GM13977 (cell line): ENCODE measurements around the gene CCDC91.

Experiments used
- DNase-seq: peaks from one replicate; pipeline ENCODE4 v3.0.0; 2012; ENCODE audit warnings: low spot score
- in situ Hi-C: fragments of 300-500 bp; cut with MboI; formaldehyde crosslinking; loops from one replicate; pipeline ENCODE4 v1.12.0; 2022; ENCODE audit warnings: low sequenced_read_pairs, low pct_unique_long_range_greater_than_20kb, mixed read lengths, inconsistent platforms; ENCODE audit not compliant: unreplicated experiment
- TF ChIP-seq, protein P1 (sequence below): IDR thresholded peaks from 2 replicates; pipeline ENCODE4 v1.5.1; 2012; ENCODE audit warnings: mild to moderate bottlenecking, control low read depth; ENCODE audit not compliant: insufficient read depth; ENCODE audit errors: extremely low read depth, missing control alignments

The CCDC91 gene

DNA sequence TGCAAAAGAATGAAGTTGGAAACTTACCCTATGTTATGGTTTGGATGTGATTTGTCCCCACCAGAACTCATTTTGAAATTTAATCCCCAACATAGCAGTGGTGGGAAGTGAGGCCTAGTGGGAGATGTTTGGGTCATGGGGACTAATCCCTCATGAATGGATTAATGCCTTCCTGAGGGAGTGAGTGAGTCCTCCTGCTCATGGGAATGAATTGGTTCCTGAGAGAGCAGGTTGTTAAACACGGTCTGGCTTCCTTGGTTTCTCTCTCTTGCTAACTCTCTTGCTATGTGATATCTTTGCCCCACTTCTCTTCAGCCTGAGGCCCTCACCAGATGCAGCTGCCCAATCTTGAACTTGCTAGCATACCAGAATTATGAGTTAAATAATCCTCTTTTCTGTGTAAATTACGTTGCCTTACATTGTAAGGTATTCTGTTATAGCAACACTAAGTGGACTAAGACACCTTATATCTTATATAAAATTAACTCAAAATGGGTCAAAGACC lies 22.2 kb upstream of the CCDC91 start:
- TF ChIP-seq, protein P1, sequence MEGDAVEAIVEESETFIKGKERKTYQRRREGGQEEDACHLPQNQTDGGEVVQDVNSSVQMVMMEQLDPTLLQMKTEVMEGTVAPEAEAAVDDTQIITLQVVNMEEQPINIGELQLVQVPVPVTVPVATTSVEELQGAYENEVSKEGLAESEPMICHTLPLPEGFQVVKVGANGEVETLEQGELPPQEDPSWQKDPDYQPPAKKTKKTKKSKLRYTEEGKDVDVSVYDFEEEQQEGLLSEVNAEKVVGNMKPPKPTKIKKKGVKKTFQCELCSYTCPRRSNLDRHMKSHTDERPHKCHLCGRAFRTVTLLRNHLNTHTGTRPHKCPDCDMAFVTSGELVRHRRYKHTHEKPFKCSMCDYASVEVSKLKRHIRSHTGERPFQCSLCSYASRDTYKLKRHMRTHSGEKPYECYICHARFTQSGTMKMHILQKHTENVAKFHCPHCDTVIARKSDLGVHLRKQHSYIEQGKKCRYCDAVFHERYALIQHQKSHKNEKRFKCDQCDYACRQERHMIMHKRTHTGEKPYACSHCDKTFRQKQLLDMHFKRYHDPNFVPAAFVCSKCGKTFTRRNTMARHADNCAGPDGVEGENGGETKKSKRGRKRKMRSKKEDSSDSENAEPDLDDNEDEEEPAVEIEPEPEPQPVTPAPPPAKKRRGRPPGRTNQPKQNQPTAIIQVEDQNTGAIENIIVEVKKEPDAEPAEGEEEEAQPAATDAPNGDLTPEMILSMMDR = no peak
- in situ Hi-C loops = no loop called here
- no peak for DNase-seq

DNA sequence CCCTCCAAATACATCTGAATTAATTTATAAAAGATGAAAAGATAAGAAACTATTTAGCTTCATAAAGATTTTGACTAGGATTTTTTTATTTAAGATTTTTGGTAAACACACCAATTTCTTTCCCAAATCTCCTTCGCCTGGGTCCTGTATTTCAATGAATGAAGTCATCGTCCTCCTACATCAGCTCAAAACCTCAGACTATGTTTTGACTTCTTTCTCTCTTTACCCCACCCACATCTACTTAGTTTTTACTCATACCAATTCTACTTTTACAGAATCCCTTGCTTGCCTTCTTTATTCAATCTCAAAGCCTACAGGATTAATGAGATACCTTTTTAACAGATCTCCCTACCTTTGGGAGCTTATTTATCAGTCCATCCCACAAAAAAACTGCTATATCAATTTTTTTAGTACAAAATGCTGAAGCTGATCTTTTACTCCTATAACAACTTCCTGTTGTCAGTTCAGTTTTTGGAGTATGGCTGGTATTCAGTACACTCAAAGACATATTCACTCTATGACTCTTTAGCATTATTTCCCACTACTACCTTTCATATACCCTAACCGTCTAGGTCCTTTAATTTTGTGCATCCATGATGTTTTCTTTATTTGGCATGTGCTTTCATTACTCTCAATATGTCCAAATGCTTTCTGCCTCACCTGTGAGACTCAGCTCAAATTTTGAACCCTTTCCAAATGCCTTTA lies 18.7 kb upstream of the CCDC91 start:
- no peak for DNase-seq
- TF ChIP-seq, protein P1 = no peak
- in situ Hi-C loops = no loop called here

DNA sequence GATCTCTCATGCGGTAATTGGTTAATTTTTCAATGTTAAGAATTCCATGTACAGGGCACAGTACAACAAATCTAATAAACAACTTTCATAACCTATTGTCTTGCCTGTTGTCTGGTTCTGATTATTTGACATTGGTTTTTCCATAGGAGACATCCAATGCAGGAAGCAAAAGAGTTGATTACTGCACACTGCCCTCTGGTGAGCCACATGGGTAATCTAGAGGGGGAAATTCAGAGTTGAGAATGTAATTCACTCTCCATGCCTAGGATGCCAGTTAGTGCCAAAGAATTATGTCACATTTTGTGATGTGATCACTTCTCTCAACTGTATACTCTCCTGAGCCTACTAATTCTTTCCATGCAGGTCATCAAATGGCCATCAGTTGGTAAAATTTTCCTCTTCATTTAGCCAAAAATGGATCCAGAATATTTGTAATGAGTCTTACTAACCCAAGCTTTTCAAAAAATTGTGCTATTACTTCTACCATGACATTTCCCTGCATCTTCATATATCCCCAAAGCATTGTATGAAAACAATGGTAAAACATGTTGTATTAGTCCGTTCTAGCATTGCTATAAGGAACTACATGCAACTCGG lies 17.7 kb upstream of the CCDC91 start:
- TF ChIP-seq, protein P1 = peak; percentile 25
- in situ Hi-C loops = no loop called here
- DNase-seq = no peak

DNA sequence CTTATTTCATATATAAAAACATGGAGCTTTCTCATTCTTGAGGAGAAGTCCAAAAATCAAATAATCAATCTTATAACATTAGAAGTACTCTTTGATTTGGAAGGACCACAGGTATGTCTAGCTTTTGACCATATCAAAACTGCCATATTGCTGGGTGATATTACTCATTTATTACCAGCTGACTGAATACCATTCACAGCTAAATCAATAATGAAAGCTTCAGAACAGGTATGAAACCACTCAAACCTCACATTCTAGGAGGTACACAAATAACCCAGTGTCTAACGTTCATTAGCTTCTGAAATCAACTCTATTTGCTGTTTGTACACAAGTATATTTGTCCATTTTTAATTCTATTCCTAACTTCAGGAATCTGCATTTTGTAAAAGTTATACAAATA lies 16.8 kb upstream of the CCDC91 start:
- TF ChIP-seq, protein P1 = no peak
- in situ Hi-C loops = no loop called here
- DNase-seq = no peak

DNA sequence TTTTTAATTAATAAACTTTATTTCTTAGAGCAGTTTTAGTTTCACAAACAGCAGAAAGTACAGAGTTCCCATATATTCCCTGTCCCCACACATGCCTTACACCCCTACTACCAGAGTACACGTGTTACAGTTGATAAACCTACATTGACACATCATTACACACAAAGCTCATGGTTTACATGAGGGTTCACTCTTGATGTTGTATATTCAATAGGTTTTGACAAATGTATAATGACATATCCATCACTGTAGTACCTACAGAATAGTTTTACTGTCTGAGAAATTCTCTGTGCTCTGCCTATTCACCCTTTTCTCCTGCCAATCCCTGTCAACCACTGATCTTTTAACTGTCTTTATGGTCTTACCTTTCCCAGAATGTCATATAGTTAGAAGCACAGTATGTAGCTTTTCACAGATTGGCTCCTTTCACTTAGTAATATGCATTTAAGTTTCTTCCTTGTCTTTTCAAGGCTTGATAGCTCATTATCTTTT lies 15.1 kb upstream of the CCDC91 start:
- TF ChIP-seq, protein P1 = no peak
- in situ Hi-C loops = loop anchor here (25.0 kb wide), 1 partner anchor 438 kb away; no protein-coding TSS in a partner anchor

DNA sequence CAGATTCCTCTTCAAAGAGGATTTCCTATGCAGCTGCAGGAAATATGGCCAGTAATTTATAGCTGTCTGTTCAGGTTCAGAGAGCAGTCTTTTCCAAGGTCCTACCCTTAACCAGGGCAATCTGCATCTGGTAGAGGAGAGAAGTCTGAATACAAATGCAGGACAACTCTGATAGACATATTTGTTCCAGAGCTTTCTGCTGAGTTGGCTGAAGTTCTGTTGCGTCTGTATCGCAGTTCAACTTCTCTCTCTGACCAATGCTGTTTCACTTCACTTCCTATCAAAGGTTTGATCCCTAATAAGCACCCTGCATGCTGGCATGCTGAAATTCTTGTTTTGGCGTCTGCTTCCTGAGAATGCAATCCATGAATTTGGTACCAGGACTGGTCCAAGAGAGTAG lies 14.0 kb upstream of the CCDC91 start:
- DNase-seq = no peak
- in situ Hi-C loops = loop anchor here (25.0 kb wide), 1 partner anchor 439 kb away; no protein-coding TSS in a partner anchor
- TF ChIP-seq, protein P1 = no peak

More for the DNA sequence above, 15.1 kb upstream of the CCDC91 start:
- DNase-seq = no peak
